Sigmoid colon (tissue), 4 donors: ENCODE data around the gene MDGA2.

Experiments used
- CTCF ChIP-seq, 4 experiments: fragments of 450-650 bp in 3 of 4; fragments of 200-600 bp in 1 of 4; IDR thresholded peaks; one replicate each; pipeline ENCODE4 v1.5.1; 2016 to 2019; ENCODE audit warnings: antibody characterized with exemption in 4 of 4, mild to moderate bottlenecking in 3 of 4, moderate library complexity in 2 of 4
- POLR2A ChIP-seq, 2 donors: fragments of 450-650 bp; IDR thresholded peaks; one replicate each; pipeline ENCODE4 v1.6.1; 2016; ENCODE audit warnings: antibody characterized with exemption in 2 of 2, mild to moderate bottlenecking in 2 of 2, moderate library complexity in 2 of 2
- POLR2AphosphoS5 ChIP-seq, 4 donors: sonication (generic); formaldehyde crosslinking; IDR thresholded peaks; one replicate each; pipeline ENCODE4 v1.6.1; 2017; ENCODE audit warnings: antibody characterized with exemption in 4 of 4

- no peak for TF ChIP-seq CTCF (IDR thresholded peaks at IDR 0.05)
- no peak for TF ChIP-seq POLR2AphosphoS5 (IDR thresholded peaks at IDR 0.05)
- no peak for TF ChIP-seq POLR2A (IDR thresholded peaks at IDR 0.05)
Measured at GRCh38 chr14:47651337-47651736, 24.1 kb downstream of the MDGA2 start.
